Measurements from ENCODE around the gene ILKAP. TPM values are rescaled to one million over a fixed set of nuclear protein-coding genes. Genes with fewer than 3 reads are reported as not detected.

Gene ILKAP
- total RNA-seq, 1 donor from 2014 or later: 20.7 TPM

- DNase-seq (ENCODE audit: low read depth): no peak
These were observed 65.6 kb downstream of the ILKAP start for GRCh38 chr2:238137885-238138284.

- peak; percentile 71 for DNase-seq (ENCODE audit: low read depth)
These were observed 66.5 kb downstream of the ILKAP start for GRCh38 chr2:238136820-238137537.

- DNase-seq (ENCODE audit: low read depth): no peak
These were observed 67.8 kb downstream of the ILKAP start for GRCh38 chr2:238135601-238136150.

- no peak for DNase-seq (ENCODE audit: low read depth)
These were observed 69.1 kb downstream of the ILKAP start for GRCh38 chr2:238134393-238134785.

- no peak for DNase-seq (ENCODE audit: low read depth)
These were observed 69.7 kb downstream of the ILKAP start for GRCh38 chr2:238133499-238134392.

- no peak for DNase-seq (ENCODE audit: low read depth)
These were observed 70.7 kb downstream of the ILKAP start for GRCh38 chr2:238132463-238133450.

- DNase-seq (ENCODE audit: low read depth): no peak
These were observed 71.6 kb downstream of the ILKAP start for GRCh38 chr2:238131761-238132462.

- DNase-seq (ENCODE audit: low read depth): no peak
These were observed 72.5 kb downstream of the ILKAP start for GRCh38 chr2:238130696-238131628.

- DNase-seq (ENCODE audit: low read depth): no peak
These were observed 73.3 kb downstream of the ILKAP start for GRCh38 chr2:238130111-238130695.

- no peak for DNase-seq (ENCODE audit: low read depth)
These were observed 74.1 kb downstream of the ILKAP start for GRCh38 chr2:238129166-238130010.

- DNase-seq (ENCODE audit: low read depth): no peak
These were observed 74.9 kb downstream of the ILKAP start for GRCh38 chr2:238128534-238129001.

GRCh38 chr2:238128061-238128440 lies 75.4 kb downstream of the ILKAP start:
- DNase-seq (ENCODE audit: low read depth): no peak

GRCh38 chr2:238127165-238128060 lies 76.1 kb downstream of the ILKAP start:
- peak; percentile 13 for DNase-seq (ENCODE audit: low read depth)

GRCh38 chr2:238126775-238127164 lies 76.7 kb downstream of the ILKAP start:
- no peak for DNase-seq (ENCODE audit: low read depth)

GRCh38 chr2:238126338-238126737 lies 77.2 kb downstream of the ILKAP start:
- DNase-seq (ENCODE audit: low read depth): no peak

GRCh38 chr2:238125127-238125885 lies 78.2 kb downstream of the ILKAP start:
- no peak for DNase-seq (ENCODE audit: low read depth)
